ENCODE data around the gene WDR26.

WDR26 gene

DNA sequence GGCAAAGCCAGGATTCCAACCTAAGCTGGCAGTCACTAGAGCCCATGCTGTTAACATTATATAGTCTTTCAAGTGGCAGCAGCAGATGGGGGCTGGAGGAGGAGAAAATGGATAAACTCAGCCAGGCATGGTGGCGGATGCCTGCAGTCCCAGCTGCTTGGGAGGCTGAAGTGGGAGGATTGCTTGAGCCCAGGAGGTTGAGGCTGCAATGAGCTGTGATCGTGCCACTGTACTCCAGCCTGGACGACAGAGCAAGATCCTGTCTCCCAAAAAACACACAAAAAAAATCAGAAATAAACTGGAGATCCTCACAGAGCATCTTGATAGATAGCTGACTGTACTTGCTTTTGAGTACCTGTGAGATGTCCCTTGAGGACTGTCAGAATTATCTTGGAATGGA, 13.4 kb upstream of the WDR26 start:
- no peak overlapping the region for H3K4me3 ChIP-seq
- H3K27ac ChIP-seq = 0 out of 22 replicates have a peak overlapping the region, but pooled peaks of 1 of the 11 experiments have one; percentile 28
- no peaks in the 10 kb centered on the region for H3K9me3 ChIP-seq (replicated peaks in 1 of 11)
- TF ChIP-seq Cebpa-rat (IDR thresholded peaks at IDR 0.05) = no peak
- H3K27me3 ChIP-seq = no peaks in the 10 kb centered on the region
- H3K4me1 ChIP-seq = peaks cover 0 to 26% (median 3%) of the 10 kb centered on the region in 10 experiments; a peak in 8 of 20 replicates
- peaks cover 0 to 9% (median 0%) of the 10 kb centered on the region in 11 experiments; a peak in 6 of 22 replicates for H3K36me3 ChIP-seq
- peak overlapping the region in 1 of 11 experiments; percentile 55; a peak in 2 of 22 replicates for H3K4me2 ChIP-seq
- peaks cover 0 to 4% (median 0%) of the 10 kb centered on the region in 11 experiments; a peak in 1 of 22 replicates for H4K20me1 ChIP-seq
- H3K9ac ChIP-seq = no peak overlapping the region

DNA sequence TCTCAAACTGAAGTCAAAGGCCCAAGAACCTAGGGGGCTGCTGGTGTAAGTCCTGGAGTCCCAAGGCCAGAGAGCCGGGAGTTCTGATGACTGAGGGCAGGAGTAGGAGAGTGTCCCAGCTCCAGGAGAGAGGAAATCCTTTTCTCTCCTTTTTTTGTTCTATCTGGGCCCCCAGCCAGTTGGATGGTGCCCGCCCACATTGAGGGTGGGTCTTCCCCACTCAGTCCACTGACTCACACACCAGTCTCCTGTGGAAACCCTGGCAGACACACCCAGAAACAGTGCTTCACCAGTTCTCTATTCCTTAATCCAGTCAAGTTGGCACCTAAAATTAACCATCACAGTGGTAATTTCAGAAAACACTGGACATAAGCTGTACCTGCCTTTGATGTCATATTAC, 12.7 kb upstream of the WDR26 start:
- Histone ChIP-seq H4K20me1 (peaks cover 0 to 4% (median 0%) of the 10 kb centered on the region in 11 experiments; a peak in 1 of 22 replicates), H3K36me3 (peaks cover 0 to 15% (median 3%) of the 10 kb centered on the region in 11 experiments; a peak in 7 of 22 replicates), H3K27ac (peak overlapping the region in 2 of 11 experiments; percentile 8 to 28; a peak in 1 of 22 replicates), H3K4me2 (peak overlapping the region in 4 of 11 experiments; percentile 28 to 69 (median 60); a peak in 7 of 22 replicates), H3K4me3 (no peak overlapping the region), H3K9me3 (replicated peaks in 1 of 11) (no peaks in the 10 kb centered on the region), H3K4me1 (peaks cover 0 to 26% (median 3%) of the 10 kb centered on the region in 10 experiments; a peak in 8 of 20 replicates), H3K9ac (no peak overlapping the region), H3K27me3 (no peaks in the 10 kb centered on the region)
- no peak for TF ChIP-seq Cebpa-rat (IDR thresholded peaks at IDR 0.05)

DNA sequence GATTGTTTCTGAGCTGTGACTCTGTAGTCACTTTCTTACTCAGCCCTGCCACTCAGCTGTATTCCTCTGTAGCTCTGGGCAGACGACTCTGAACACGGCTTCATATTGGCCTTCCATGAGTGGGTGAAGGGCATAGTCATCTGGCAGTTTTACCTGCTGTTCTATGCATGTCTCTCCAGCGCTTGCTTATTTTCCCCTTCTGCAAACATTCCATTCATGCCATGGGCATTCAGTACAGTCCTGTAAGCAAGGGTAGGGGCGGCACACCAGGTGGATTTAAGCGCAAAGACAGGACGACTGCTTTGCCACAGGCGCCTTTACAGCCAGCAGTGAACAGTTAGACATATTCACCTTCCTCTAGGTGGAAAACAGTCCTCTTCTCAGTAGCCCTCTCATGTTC, 4.4 kb upstream of the WDR26 start:
- Histone ChIP-seq H4K20me1 (peaks cover 0 to 2% (median 0%) of the 10 kb centered on the region in 11 experiments; a peak in 4 of 22 replicates), H3K27ac (no peak overlapping the region), H3K36me3 (peaks cover 0 to 14% (median 7%) of the 10 kb centered on the region in 11 experiments; a peak in 11 of 22 replicates), H3K9ac (no peak overlapping the region), H3K4me2 (no peak overlapping the region), H3K27me3 (no peaks in the 10 kb centered on the region), H3K4me3 (no peak overlapping the region), H3K4me1 (peaks cover 12 to 20% (median 18%) of the 10 kb centered on the region in 10 experiments), H3K9me3 (replicated peaks in 1 of 11) (no peaks in the 10 kb centered on the region)
- no peak for TF ChIP-seq Cebpa-rat (IDR thresholded peaks at IDR 0.05)

DNA sequence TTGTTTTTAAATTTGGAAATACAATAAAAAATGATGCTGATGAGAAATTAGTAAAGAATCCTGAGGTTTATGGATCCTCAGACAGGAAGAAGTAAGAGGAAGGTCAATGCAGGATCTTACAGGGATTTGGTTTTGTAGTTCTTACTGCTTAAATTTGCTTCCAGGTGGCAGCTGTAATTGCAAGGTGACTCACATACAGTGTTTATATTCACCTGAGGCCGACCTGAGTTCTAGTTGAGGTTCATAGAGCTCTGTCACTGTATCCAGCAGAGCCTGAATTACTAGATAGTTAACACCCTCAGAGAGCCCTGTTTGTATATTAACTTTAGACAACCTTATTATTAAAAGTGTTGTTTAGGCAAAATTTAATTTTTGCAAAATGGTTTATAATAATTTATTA, 1.4 kb upstream of the WDR26 start:
- peak overlapping the region in 6 of 11 experiments; percentile 82 to 91 (median 89); a peak in 8 of 22 replicates for H3K27ac ChIP-seq
- H4K20me1 ChIP-seq = peaks cover 13 to 31% (median 27%) of the 10 kb centered on the region in 11 experiments
- no peaks in the 10 kb centered on the region for H3K9me3 ChIP-seq (replicated peaks in 1 of 11)
- peak overlapping the region in 9 of 11 experiments; percentile 89 to 96 (median 93); a peak in 12 of 22 replicates for H3K9ac ChIP-seq
- TF ChIP-seq Cebpa-rat (IDR thresholded peaks at IDR 0.05) = no peak
- peaks cover 0 to 14% (median 9%) of the 10 kb centered on the region in 11 experiments; a peak in 16 of 22 replicates for H3K36me3 ChIP-seq
- peak overlapping the region in 8 of 10 experiments; percentile 73 to 87 (median 83); a peak in 10 of 20 replicates for H3K4me3 ChIP-seq
- peak overlapping the region; percentile 84 to 99 (median 92) for H3K4me2 ChIP-seq
- H3K4me1 ChIP-seq = peaks cover 18 to 38% (median 34%) of the 10 kb centered on the region in 10 experiments
- no peaks in the 10 kb centered on the region for H3K27me3 ChIP-seq

DNA sequence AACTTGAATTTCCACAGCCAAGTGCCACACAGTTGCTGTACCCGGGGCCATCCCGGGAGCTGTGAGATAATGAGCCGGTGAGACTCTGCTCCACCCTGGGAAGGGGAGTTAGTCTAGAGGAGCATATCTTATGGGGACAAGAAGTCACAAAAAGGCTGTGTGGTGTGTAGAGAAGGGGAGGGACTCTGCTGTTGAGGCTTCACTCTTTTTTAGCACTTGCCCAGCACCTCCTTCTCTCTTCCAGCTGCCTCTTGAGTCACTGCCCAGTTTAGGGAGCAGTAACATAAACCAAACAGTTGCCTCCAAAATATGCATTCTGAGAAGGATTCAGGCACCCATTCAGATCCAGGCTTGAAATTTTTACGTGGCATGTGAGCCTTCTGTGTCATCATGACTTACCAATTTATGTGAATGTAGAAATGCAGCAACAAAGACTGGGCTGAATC, 744 bp upstream of the WDR26 start:
- H3K4me1 ChIP-seq = peaks cover 18 to 45% (median 40%) of the 10 kb centered on the region in 10 experiments
- H3K4me2 ChIP-seq = peak overlapping the region; percentile 84 to 99 (median 92)
- peaks cover 0 to 14% (median 9%) of the 10 kb centered on the region in 11 experiments; a peak in 16 of 22 replicates for H3K36me3 ChIP-seq
- H3K27ac ChIP-seq = peak overlapping the region; percentile 82 to 91 (median 88)
- H3K9me3 ChIP-seq (replicated peaks in 1 of 11) = no peaks in the 10 kb centered on the region
- peak overlapping the region; percentile 86 to 96 (median 93) for H3K9ac ChIP-seq
- H3K4me3 ChIP-seq = peak overlapping the region; percentile 73 to 89 (median 84)
- TF ChIP-seq Cebpa-rat (IDR thresholded peaks at IDR 0.05) = no peak
- peaks cover 13 to 37% (median 30%) of the 10 kb centered on the region in 11 experiments for H4K20me1 ChIP-seq
- H3K27me3 ChIP-seq = no peaks in the 10 kb centered on the region

DNA sequence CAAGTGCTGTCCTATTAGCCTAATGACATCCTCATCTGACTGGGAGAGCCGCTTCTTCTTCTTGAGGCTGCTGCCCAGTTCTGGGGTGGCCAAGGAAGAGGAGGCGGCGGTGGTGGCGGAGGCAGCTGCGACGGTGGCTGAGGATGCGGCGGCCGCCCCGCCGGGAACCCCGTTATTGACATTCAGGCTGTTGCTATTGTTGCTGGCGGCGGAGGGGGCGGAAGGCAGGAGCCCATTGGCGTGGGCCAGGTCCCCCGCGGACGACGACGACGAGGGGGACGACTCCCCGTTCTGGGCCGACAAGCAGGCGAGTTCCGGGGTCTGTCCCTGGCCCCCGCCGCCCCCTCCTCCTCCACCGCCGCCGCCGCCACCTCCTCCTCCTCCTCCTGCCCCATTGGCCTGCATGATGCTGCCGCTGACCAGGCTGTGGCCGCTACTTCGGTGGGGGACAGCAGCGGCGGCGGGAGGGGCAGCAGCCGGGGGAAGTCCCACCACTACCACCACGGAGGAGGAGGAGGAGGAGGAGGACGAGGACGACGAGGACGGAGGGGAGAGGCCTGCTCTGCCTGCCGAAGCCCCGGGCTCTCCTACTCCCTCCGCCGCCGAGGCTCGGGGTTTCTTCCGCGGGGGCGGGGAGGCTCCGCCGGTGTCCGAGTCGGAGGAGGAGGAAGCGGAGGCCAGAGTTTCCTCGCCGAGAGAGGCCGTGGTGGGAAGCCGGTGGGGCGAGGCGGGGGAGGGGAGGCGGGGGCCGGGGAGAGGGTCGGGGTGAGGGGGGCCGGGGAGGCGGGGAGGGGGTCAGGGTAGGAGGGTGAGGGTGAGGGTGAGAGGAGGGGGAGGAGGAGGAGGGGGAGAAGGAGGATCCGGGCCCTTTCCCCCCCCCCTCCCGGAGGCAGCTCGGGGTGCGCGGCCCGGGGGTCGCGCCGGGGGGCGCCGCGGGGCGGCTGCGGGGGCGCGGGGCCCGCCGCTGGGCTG, 610 bp downstream of the WDR26 start:
- Histone ChIP-seq H3K27ac (peak overlapping the region; percentile 82 to 91 (median 88)), H3K9me3 (replicated peaks in 1 of 11) (no peaks in the 10 kb centered on the region), H3K4me3 (peak overlapping the region; percentile 73 to 89 (median 84)), H3K4me2 (peak overlapping the region; percentile 26 to 98 (median 90); a peak in 20 of 22 replicates), H3K9ac (peak overlapping the region; percentile 86 to 96 (median 93)), H3K4me1 (peaks cover 29 to 57% (median 43%) of the 10 kb centered on the region in 10 experiments), H3K27me3 (no peaks in the 10 kb centered on the region), H3K36me3 (peaks cover 10 to 17% (median 14%) of the 10 kb centered on the region in 11 experiments), H4K20me1 (peaks cover 13 to 48% (median 42%) of the 10 kb centered on the region in 11 experiments)
- TF ChIP-seq Cebpa-rat (IDR thresholded peaks at IDR 0.05) = no peak

DNA sequence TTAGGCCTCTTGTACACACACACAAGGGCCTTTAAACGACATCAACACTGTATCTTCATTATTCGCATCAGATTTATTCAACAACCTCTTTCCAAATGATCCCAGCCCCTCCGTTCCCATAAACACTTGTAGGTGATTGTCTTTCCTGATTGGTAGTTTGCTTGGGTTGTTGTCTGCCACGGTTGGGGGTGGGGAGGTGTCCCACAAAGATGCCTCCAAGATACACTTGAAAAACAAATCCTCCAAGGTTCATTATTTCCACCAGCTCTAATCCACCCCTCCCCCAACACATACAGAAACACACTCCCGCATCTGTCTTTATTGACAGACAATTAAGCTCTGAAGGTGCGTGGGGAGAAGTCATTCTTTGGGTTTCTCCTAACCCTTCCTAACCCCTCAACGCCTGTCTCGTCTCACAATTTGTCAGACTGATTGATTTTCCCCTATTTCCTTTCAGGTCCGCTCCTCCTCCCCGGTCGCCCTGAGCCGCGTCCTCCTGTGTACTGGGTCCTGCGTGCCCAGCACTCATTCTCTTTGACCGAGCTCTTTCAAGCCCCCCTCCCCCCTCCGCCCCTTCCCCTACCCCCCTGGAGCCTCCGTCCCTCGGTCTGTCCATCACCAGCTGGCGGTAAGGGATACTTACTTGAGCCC, 1.4 kb downstream of the WDR26 start:
- H3K27ac ChIP-seq = peak overlapping the region; percentile 82 to 91 (median 88)
- H3K36me3 ChIP-seq = peaks cover 18 to 25% (median 22%) of the 10 kb centered on the region in 11 experiments
- peak overlapping the region; percentile 73 to 89 (median 84) for H3K4me3 ChIP-seq
- no peaks in the 10 kb centered on the region for H3K27me3 ChIP-seq
- TF ChIP-seq Cebpa-rat (IDR thresholded peaks at IDR 0.05) = no peak
- peak overlapping the region; percentile 80 to 98 (median 90) for H3K4me2 ChIP-seq
- peaks cover 34 to 59% (median 47%) of the 10 kb centered on the region in 10 experiments for H3K4me1 ChIP-seq
- peaks cover 13 to 55% (median 50%) of the 10 kb centered on the region in 11 experiments for H4K20me1 ChIP-seq
- H3K9ac ChIP-seq = peak overlapping the region; percentile 86 to 96 (median 93)
- no peaks in the 10 kb centered on the region for H3K9me3 ChIP-seq (replicated peaks in 1 of 11)

DNA sequence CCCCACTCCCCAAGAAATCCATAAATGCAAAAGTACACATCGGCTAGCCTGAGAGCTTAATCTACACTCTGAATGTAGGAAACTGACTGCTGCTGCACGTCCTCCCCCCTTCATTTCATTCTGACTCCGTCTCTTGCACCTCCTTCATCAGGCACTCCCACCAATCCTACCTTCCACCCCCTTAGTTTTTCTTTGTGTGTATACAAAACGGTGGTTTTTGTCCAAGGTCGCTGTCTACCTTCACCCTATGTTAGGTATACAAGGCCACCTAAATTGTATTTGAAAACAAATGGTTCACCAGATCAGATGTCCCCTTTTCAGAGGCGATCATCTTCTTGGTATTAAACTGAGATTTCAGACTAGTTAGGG, 1.9 kb downstream of the WDR26 start:
- peaks cover 34 to 59% (median 50%) of the 10 kb centered on the region in 10 experiments for H3K4me1 ChIP-seq
- peaks cover 13 to 60% (median 51%) of the 10 kb centered on the region in 11 experiments for H4K20me1 ChIP-seq
- H3K4me2 ChIP-seq = peak overlapping the region; percentile 80 to 98 (median 90)
- peak overlapping the region; percentile 73 to 89 (median 84) for H3K4me3 ChIP-seq
- no peaks in the 10 kb centered on the region for H3K9me3 ChIP-seq (replicated peaks in 1 of 11)
- peak overlapping the region; percentile 86 to 96 (median 93) for H3K9ac ChIP-seq
- H3K27me3 ChIP-seq = no peaks in the 10 kb centered on the region
- H3K36me3 ChIP-seq = peaks cover 21 to 31% (median 27%) of the 10 kb centered on the region in 11 experiments
- H3K27ac ChIP-seq = peak overlapping the region; percentile 82 to 91 (median 88); a peak in 21 of 22 replicates
- TF ChIP-seq Cebpa-rat (IDR thresholded peaks at IDR 0.05) = no peak

All from BLaER1 treated with 17β-estradiol and CSF1 and Interleukin-3, amounts not matched to agents 10 nM and 100 nM (cell line).